Lower lobe of right lung (tissue), 2 donors: ENCODE measurements around the gene TM6SF1. TPM values are rescaled to one million over a fixed set of nuclear protein-coding genes. Genes with fewer than 3 reads are reported as not detected.
"Not testable (repeated sequence)": the region's sequence is repeated elsewhere in the genome, so short reads cannot be mapped to it uniquely, and the experiment has no call there.

Source experiments
- ATAC-seq, 2 donors: fragments of 200-7000 bp; cut with Tn5 transposase; one replicate each; pipeline ENCODE4 v1.9.1; 2020 to 2022; ENCODE audit warnings: mild to moderate bottlenecking in 2 of 2, moderate library complexity in 2 of 2
- DNase-seq: peaks from one replicate; pipeline ENCODE4 v3.0.0-alpha.2; 2020
- H3K27ac ChIP-seq: fragments of 200-600 bp; one replicate; pipeline ENCODE4 v1.8.0; 2022
- H3K27me3 ChIP-seq: fragments of 200-600 bp; one replicate; pipeline ENCODE4 v1.8.0; 2022; ENCODE audit warnings: low read depth
- H3K36me3 ChIP-seq: fragments of 200-600 bp; one replicate; pipeline ENCODE4 v1.8.0; 2022; ENCODE audit warnings: mild to moderate bottlenecking
- H3K4me1 ChIP-seq: fragments of 200-600 bp; one replicate; pipeline ENCODE4 v1.8.0; 2022
- H3K4me3 ChIP-seq: fragments of 200-600 bp; one replicate; pipeline ENCODE4 v1.8.0; 2022; ENCODE audit warnings: mild to moderate bottlenecking
- H3K9me3 ChIP-seq: fragments of 200-600 bp; one replicate; pipeline ENCODE4 v1.8.0; 2022
- CTCF ChIP-seq: fragments of 200-600 bp; IDR thresholded peaks from one replicate; pipeline ENCODE4 v1.8.0; 2022; ENCODE audit warnings: antibody characterized with exemption, mild to moderate bottlenecking
- intact Hi-C: fragments of 100-400 bp; cut with DNase I; formaldehyde crosslinking; loops from one replicate; pipeline ENCODE4 v1.11.0; 2022
- total RNA-seq: library from RNA; stranded (reverse); fragmentation: NEBNext Ultra II Directional; extraction: Animal tissue kit (Norgen Biotek cat#: 25700); gene quantifications from one replicate; pipeline ENCODE4 v1.2.1, GENCODE V29; 2021
- donor health status: DM: no; HTN: yes; CAD: no; lungs with severe emphysema.

Gene TM6SF1
- total RNA-seq, 1 donor from 2014 or later = 31.2 TPM

DNA sequence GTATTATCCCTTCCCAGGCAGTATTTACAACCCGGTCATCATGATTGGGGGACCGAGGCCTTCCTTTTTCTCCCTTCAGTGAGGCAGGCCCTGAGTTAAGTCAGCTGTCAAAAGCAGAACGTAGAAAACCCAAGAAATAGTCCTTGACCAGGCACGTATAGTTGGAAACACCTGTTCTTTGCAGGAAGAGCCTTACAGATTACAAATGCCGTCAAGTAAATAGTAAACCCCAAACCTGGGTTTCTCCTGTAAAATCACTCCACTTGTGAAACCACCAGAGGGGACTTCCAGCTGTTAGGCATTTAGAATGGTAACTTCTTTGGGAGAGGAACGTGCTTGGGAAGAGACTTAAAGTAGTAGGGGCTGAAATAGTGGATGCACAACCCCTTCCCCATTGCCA is 39.4 kb upstream of the TM6SF1 start:
- H3K27ac ChIP-seq = peak overlapping the region; percentile 97
- no peak for DNase-seq
- no peak for ATAC-seq
- H3K36me3 ChIP-seq = no peaks in the 10 kb centered on the region
- H3K4me1 ChIP-seq = peaks cover 31% of the 10 kb centered on the region
- intact Hi-C loops = no loop called here
- no peaks in the 10 kb centered on the region for H3K27me3 ChIP-seq
- H3K9me3 ChIP-seq = peaks cover 6% of the 10 kb centered on the region
- no peak overlapping the region for H3K4me3 ChIP-seq
- no peak for TF ChIP-seq CTCF

GRCh38 chr15:83069211-83069642 is 38.2 kb upstream of the TM6SF1 start:
- intact Hi-C loops, H3K36me3 ChIP-seq, H3K27ac ChIP-seq, DNase-seq, H3K27me3 ChIP-seq, ATAC-seq, H3K4me3 ChIP-seq: not testable (repeated sequence)
- H3K9me3 ChIP-seq = peaks cover 13% of the 10 kb centered on the region
- H3K4me1 ChIP-seq = peaks cover 19% of the 10 kb centered on the region

DNA sequence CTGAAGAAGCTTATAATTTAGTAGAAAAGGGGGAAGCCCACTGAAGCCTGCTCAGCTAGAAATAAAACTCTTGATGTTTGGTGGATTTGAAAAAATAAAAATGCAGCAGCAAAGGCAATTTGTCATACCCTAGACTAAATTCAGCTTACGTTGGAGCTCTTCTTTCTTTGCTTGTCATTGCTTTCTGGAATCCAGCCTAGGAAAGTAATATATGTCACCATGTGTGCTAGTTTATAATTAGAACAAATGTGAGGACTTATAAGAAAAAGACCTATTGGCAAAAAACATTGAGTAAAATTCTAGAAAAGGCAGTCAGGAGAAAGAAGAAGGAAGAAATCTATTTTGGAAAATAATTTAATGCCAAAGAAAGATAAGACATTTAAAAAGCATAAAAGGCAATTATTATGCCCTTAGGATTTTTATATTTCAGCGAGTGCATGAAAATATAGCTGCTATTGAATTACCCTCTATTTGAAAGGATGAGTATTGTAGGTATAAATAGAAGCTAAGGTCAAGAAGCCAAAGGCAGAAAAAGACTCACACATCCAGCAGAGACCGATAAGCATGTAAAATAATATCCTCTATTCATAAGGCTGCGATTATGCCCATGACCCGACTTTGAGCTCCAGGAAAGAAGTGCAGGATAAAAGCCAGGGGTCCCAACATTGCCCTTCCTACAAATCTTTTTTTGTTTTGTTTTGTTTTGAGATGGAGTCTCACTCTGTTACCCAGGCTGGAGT is 29.8 kb upstream of the TM6SF1 start:
- no peak overlapping the region for H3K27ac ChIP-seq
- intact Hi-C loops = no loop called here
- H3K9me3 ChIP-seq = peaks cover 10% of the 10 kb centered on the region
- H3K36me3 ChIP-seq = no peaks in the 10 kb centered on the region
- H3K27me3 ChIP-seq = peaks cover 13% of the 10 kb centered on the region
- H3K4me1 ChIP-seq = no peaks in the 10 kb centered on the region
- ATAC-seq (no peak), DNase-seq (no peak)
- H3K4me3 ChIP-seq = no peak overlapping the region
- no peak for TF ChIP-seq CTCF

GRCh38 chr15:83078712-83079111 is 28.7 kb upstream of the TM6SF1 start:
- DNase-seq (no peak), ATAC-seq (no peak)
- H3K27ac ChIP-seq = no peak overlapping the region
- peaks cover 13% of the 10 kb centered on the region for H3K27me3 ChIP-seq
- no peak for TF ChIP-seq CTCF
- peaks cover under 1% of the 10 kb centered on the region for H3K9me3 ChIP-seq
- H3K4me3 ChIP-seq = no peak overlapping the region
- H3K36me3 ChIP-seq = no peaks in the 10 kb centered on the region
- intact Hi-C loops = no loop called here
- H3K4me1 ChIP-seq = no peaks in the 10 kb centered on the region

GRCh38 chr15:83081256-83082014 is 26.0 kb upstream of the TM6SF1 start:
- intact Hi-C loops = no loop called here
- peaks cover 9% of the 10 kb centered on the region for H3K27me3 ChIP-seq
- ATAC-seq = no peak

More at GRCh38 chr15:83081256-83082014, 26.0 kb upstream of the TM6SF1 start:
- Histone ChIP-seq H3K4me3 (no peak overlapping the region), H3K27ac (no peak overlapping the region), H3K9me3 (no peaks in the 10 kb centered on the region), H3K4me1 (no peaks in the 10 kb centered on the region), H3K36me3 (no peaks in the 10 kb centered on the region)
- no peak for DNase-seq
- no peak for TF ChIP-seq CTCF
